Measurements from ENCODE around the gene IL11. TPM values are rescaled to one million over a fixed set of nuclear protein-coding genes. Genes with fewer than 3 reads are reported as not detected.

IL11 gene
- total and polyA plus RNA-seq, 2 of the 8 experiments (the other 6 are each of a cell fraction or from before 2014, with no cell fraction given): 1.7 to 2.8 TPM

- no peak for TF ChIP-seq SIX5 (IDR thresholded peaks at IDR 0.05; ENCODE audit: low read depth, low read length)
- no peak for TF ChIP-seq CREB1 (IDR thresholded peaks at IDR 0.05)
- TF ChIP-seq CBX8 (IDR thresholded peaks at IDR 0.05; ENCODE audit: borderline replicate concordance, low read depth, low read length): no peak
These were observed 14.1 kb upstream of the IL11 start, which contains the start of gene TMEM238 (continued) for GRCh38 chr19:55384131-55384919.
